ENCODE data around the gene MYO1D. TPM values are rescaled to one million over a fixed set of nuclear protein-coding genes. Genes with fewer than 3 reads are reported as not detected.

The MYO1D gene
- total RNA-seq, 6 donors from 2014 or later: 63.0 to 139 (median 91.9) TPM

DNA sequence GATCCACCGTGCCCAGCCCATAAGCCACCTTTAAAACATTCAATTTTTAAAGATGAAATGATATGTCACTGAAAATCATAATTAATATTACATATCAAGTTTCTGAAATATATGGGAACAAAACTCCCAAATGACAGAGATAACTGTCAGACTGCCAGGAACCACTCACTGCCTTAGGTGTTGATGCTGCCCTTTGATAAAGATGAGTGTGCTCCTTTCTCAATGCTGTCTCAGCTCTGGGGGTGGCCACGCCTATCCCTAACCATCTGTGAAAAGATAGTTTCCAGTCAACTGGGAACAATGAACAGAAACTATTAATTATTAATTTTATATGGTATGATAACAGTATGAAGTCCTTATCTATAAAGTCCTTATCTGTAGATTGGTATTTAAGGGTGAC lies 177.7 kb downstream of the MYO1D start:
- 100% methylated on average over 2 of the region's 2 CpGs for WGBS, 2 donors
- TF ChIP-seq POLR2AphosphoS5 (IDR thresholded peaks at IDR 0.05): no peak
- TF ChIP-seq POLR2A (IDR thresholded peaks at IDR 0.05): no peak
- TF ChIP-seq, protein P1, sequence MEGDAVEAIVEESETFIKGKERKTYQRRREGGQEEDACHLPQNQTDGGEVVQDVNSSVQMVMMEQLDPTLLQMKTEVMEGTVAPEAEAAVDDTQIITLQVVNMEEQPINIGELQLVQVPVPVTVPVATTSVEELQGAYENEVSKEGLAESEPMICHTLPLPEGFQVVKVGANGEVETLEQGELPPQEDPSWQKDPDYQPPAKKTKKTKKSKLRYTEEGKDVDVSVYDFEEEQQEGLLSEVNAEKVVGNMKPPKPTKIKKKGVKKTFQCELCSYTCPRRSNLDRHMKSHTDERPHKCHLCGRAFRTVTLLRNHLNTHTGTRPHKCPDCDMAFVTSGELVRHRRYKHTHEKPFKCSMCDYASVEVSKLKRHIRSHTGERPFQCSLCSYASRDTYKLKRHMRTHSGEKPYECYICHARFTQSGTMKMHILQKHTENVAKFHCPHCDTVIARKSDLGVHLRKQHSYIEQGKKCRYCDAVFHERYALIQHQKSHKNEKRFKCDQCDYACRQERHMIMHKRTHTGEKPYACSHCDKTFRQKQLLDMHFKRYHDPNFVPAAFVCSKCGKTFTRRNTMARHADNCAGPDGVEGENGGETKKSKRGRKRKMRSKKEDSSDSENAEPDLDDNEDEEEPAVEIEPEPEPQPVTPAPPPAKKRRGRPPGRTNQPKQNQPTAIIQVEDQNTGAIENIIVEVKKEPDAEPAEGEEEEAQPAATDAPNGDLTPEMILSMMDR (IDR thresholded peaks at IDR 0.05): no peak
- no peak for TF ChIP-seq EP300 (IDR thresholded peaks at IDR 0.05)
- Histone ChIP-seq H3K4me3 (no peak overlapping the region), H3K27me3 (no peaks in the 10 kb centered on the region), H3K9me3 (no peaks in the 10 kb centered on the region), H3K36me3 (no peaks in the 10 kb centered on the region), H3K4me1 (no peaks in the 10 kb centered on the region), H3K27ac (no peak overlapping the region)
- ATAC-seq (ENCODE audit: low FRiP score in 2 of 2) (no peak), DNase-seq (no peak)

GRCh38 chr17:32697728-32698625 lies 178.9 kb downstream of the MYO1D start:
- no peak for ATAC-seq (ENCODE audit: low FRiP score in 2 of 2)
- Histone ChIP-seq H3K27me3 (no peaks in the 10 kb centered on the region), H3K4me1 (no peaks in the 10 kb centered on the region), H3K9me3 (no peaks in the 10 kb centered on the region), H3K4me3 (no peak overlapping the region), H3K27ac (no peak overlapping the region), H3K36me3 (no peaks in the 10 kb centered on the region)
- TF ChIP-seq, protein P1 (IDR thresholded peaks at IDR 0.05): no peak
- no peak for TF ChIP-seq EP300 (IDR thresholded peaks at IDR 0.05)
- no peak for TF ChIP-seq POLR2AphosphoS5 (IDR thresholded peaks at IDR 0.05)
- TF ChIP-seq POLR2A (IDR thresholded peaks at IDR 0.05): no peak
- 79 to 91% methylated on average over 1 of the region's 1 CpG for WGBS, 2 donors
- DNase-seq: no peak

DNA sequence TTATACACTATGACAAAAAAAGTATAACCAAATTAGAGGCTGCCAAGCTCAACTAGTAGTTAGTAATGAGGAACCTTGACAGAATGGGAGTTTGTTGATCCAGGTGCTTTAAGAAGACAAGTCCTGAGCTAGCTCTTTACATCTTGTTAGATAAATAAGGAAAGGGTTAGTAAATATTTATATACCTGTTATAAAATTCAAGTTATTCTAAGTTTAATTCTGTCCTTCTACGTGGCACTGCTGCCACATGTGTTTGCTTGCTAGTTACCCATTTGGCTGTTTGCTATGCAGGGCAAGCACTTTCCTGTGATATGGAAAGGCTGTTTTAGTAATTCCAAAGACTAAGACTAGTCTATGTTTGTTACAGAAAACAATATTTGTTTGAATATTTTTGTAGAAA lies 180.5 kb downstream of the MYO1D start:
- no peaks in the 10 kb centered on the region for H3K4me1 ChIP-seq
- H3K27me3 ChIP-seq: no peaks in the 10 kb centered on the region
- ATAC-seq (ENCODE audit: low FRiP score in 2 of 2) (no peak), DNase-seq (no peak)
- H3K4me3 ChIP-seq: no peak overlapping the region
- TF ChIP-seq EP300 (IDR thresholded peaks at IDR 0.05): no peak
- TF ChIP-seq POLR2A (IDR thresholded peaks at IDR 0.05): no peak
- TF ChIP-seq, protein P1 (IDR thresholded peaks at IDR 0.05): no peak
- no peak for TF ChIP-seq POLR2AphosphoS5 (IDR thresholded peaks at IDR 0.05)
- no peaks in the 10 kb centered on the region for H3K9me3 ChIP-seq
- 59 to 79% methylated on average over 1 of the region's 1 CpG for WGBS, 2 donors
- H3K27ac ChIP-seq: no peak overlapping the region
- H3K36me3 ChIP-seq: no peaks in the 10 kb centered on the region

GRCh38 chr17:32695864-32696263 lies 181.1 kb downstream of the MYO1D start:
- no peak for ATAC-seq (ENCODE audit: low FRiP score in 2 of 2)
- H3K4me3 ChIP-seq: no peak overlapping the region
- H3K9me3 ChIP-seq: no peaks in the 10 kb centered on the region
- no peaks in the 10 kb centered on the region for H3K36me3 ChIP-seq
- TF ChIP-seq EP300 (IDR thresholded peaks at IDR 0.05) (no peak), POLR2A (IDR thresholded peaks at IDR 0.05) (no peak), POLR2AphosphoS5 (IDR thresholded peaks at IDR 0.05) (no peak)
- TF ChIP-seq, protein P1 (IDR thresholded peaks at IDR 0.05): no peak
- no peak for DNase-seq
- H3K27me3 ChIP-seq: no peaks in the 10 kb centered on the region
- no peak overlapping the region for H3K27ac ChIP-seq
- no peaks in the 10 kb centered on the region for H3K4me1 ChIP-seq
